NCI-H82 (cell line): ENCODE measurements around the gene TNFSF4.
"Not testable (repeated sequence)": the region's sequence is repeated elsewhere in the genome, so short reads cannot be mapped to it uniquely, and the experiment has no call there.

Experiments
- DNase-seq: peaks from one replicate; lab custom pipeline; 2025; lab: John Stamatoyannopoulos, UW

TNFSF4 gene, protein sequence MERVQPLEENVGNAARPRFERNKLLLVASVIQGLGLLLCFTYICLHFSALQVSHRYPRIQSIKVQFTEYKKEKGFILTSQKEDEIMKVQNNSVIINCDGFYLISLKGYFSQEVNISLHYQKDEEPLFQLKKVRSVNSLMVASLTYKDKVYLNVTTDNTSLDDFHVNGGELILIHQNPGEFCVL

GRCh38 chr1:173206816-173207568 is at the start of gene TNFSF4:
TNFSF4 (minus strand) TSS chr1:173207331; CDS start chr1:173207176, 155 bp downstream.
- DNase-seq, result no peak

- DNase-seq, result peak; percentile 56
These were observed 48.2 kb upstream of the TNFSF4 start for GRCh38 chr1:173255214-173255813.

GRCh38 chr1:173253046-173253445 is 45.9 kb upstream of the TNFSF4 start:
- no peak for DNase-seq

DNA sequence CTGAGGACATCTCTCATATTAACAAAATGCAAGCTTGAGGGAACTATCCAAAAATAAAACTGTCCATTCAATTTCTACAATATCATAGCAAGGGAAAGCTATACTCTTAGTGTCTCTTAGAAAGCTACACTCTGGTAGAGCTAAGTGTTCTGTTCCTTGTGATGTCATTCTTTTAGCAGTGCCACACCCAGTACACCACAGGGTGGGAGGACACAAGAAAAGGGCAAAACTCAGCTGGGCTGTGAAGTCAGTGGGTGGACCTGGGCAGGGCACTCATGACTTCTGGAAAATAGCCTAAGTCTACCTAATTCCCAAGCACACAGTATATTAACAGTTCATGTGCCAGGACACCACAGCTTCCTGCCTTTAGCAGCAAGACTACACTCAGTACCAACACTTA is 42.2 kb upstream of the TNFSF4 start:
- no peak for DNase-seq

GRCh38 chr1:173248247-173248940 is 41.3 kb upstream of the TNFSF4 start:
- no peak for DNase-seq

- DNase-seq, result no peak
These were observed 38.8 kb upstream of the TNFSF4 start for GRCh38 chr1:173245892-173246291.

- no peak for DNase-seq
These were observed 36.2 kb upstream of the TNFSF4 start for GRCh38 chr1:173243300-173243699.

GRCh38 chr1:173241528-173242347 is 34.6 kb upstream of the TNFSF4 start:
- no peak for DNase-seq

- no peak for DNase-seq
These were observed 33.5 kb upstream of the TNFSF4 start for GRCh38 chr1:173240609-173241008.

- DNase-seq, result no peak
These were observed 31.9 kb upstream of the TNFSF4 start for GRCh38 chr1:173239058-173239457.

GRCh38 chr1:173234899-173235298 is 27.8 kb upstream of the TNFSF4 start:
- no peak for DNase-seq

- DNase-seq, result not testable (repeated sequence)
These were observed 27.3 kb upstream of the TNFSF4 start for GRCh38 chr1:173234434-173234833.

- DNase-seq, result not testable (repeated sequence)
These were observed 21.9 kb upstream of the TNFSF4 start for GRCh38 chr1:173229031-173229430.

- no peak for DNase-seq
These were observed 17.8 kb upstream of the TNFSF4 start for GRCh38 chr1:173224949-173225348.

- DNase-seq, result no peak
These were observed 17.3 kb upstream of the TNFSF4 start for GRCh38 chr1:173224280-173224892.

DNA sequence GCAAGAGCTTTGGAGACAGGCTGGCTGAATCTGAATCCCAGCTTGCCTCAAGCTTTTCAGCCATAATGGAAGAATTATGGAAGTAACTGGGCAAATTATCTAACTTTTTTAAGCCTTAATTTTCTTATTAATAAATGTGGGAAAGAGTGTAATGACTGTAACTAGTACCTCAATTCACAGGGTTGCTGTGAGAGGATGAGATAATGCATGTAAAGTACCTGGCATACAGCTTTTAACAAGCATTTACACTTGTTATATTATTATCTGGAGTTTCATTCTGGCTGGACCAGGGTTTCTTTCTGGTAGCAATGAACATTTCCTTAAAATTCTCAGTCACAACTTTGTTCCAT is 15.9 kb upstream of the TNFSF4 start:
- DNase-seq, result no peak

DNA sequence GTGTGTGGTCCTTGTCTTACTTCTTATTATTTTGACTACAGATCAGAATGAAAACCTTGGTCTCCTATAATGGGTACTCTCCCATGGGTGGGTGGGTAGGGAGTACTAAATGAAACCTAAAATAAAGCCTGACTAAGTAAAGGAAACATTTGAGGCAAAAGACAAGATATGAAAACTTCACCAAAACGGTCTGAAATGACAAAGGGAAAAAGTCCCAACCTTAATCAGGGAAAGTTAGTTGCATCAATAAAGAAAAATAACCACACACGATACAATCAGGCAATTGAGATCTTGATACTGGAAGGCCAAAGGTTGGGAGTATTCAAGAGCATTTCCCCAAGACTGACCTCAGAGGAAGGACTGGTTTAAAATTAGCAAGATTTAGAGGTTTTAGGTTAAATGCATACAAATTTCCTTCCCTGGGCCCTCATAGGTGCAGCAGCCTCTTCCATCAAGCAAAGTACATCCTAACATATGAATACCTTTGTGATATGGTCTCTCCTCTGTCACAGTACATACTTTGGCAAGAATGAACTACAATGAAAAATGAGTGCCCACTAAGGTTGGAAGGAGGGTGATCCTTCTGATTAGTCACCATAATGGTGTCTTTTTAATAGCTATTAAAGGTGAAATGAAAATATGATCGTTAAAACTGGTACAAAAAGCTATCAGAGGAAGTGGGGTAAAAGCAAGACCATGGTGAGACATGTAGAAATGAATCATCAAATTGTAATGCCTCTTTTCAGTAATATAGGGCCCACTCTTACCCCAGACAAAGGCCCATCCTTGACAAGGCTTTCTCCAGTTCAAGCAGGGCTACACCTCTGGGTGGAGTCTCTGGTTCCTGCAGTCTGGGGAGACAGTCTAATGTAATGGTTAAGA is 15.3 kb upstream of the TNFSF4 start:
- no peak for DNase-seq

GRCh38 chr1:173220157-173220556 is 13.0 kb upstream of the TNFSF4 start:
- DNase-seq, result no peak

- no peak for DNase-seq
These were observed 6.5 kb upstream of the TNFSF4 start for GRCh38 chr1:173213665-173214064.

- DNase-seq, result no peak
These were observed 5.9 kb upstream of the TNFSF4 start for GRCh38 chr1:173212952-173213491.
